Measurements from ENCODE around the gene RASSF1.
A peak's percentile ranks its signal among the peaks of the same experiment; 100 is the strongest.

The RASSF1 gene

GRCh38 chr3:50302095-50303012 lies 38.3 kb downstream of the RASSF1 start:
- TF ChIP-seq CTCF (IDR thresholded peaks at IDR 0.05; ENCODE audit: control insufficient read depth, insufficient read depth, low read depth, low read length, missing control alignments): no peak
- DNase-seq (ENCODE audit: low read depth): no peak
- H3K4me3 ChIP-seq (ENCODE audit: control insufficient read depth, low read depth, low read length): no peak overlapping the region

GRCh38 chr3:50300681-50301254 lies 39.9 kb downstream of the RASSF1 start:
- no peak for DNase-seq (ENCODE audit: low read depth)
- H3K4me3 ChIP-seq (ENCODE audit: control insufficient read depth, low read depth, low read length): no peak overlapping the region
- no peak for TF ChIP-seq CTCF (IDR thresholded peaks at IDR 0.05; ENCODE audit: control insufficient read depth, insufficient read depth, low read depth, low read length, missing control alignments)

GRCh38 chr3:50299929-50300680 lies 40.5 kb downstream of the RASSF1 start:
- H3K4me3 ChIP-seq (ENCODE audit: control insufficient read depth, low read depth, low read length): peak overlapping the region; percentile 44
- DNase-seq (ENCODE audit: low read depth): no peak
- no peak for TF ChIP-seq CTCF (IDR thresholded peaks at IDR 0.05; ENCODE audit: control insufficient read depth, insufficient read depth, low read depth, low read length, missing control alignments)

- H3K4me3 ChIP-seq (ENCODE audit: control insufficient read depth, low read depth, low read length): peak overlapping the region; percentile 44
- TF ChIP-seq CTCF (IDR thresholded peaks at IDR 0.05; ENCODE audit: control insufficient read depth, insufficient read depth, low read depth, low read length, missing control alignments): no peak
- no peak for DNase-seq (ENCODE audit: low read depth)
These were observed 41.1 kb downstream of the RASSF1 start for GRCh38 chr3:50299638-50299928.

GRCh38 chr3:50298836-50299637 lies 41.6 kb downstream of the RASSF1 start, which contains the start of the genes HYAL3 and NAA80:
Gene HYAL3 (minus strand): TSS chr3:50299405. CDS start chr3:50295602, 3,803 bp downstream.
Gene NAA80 (minus strand): TSS chr3:50299405. CDS start chr3:50297463, 1,942 bp downstream.
- H3K4me3 ChIP-seq (ENCODE audit: control insufficient read depth, low read depth, low read length): peak within 1 kb of the TSS; percentile 68
- TF ChIP-seq CTCF (IDR thresholded peaks at IDR 0.05; ENCODE audit: control insufficient read depth, insufficient read depth, low read depth, low read length, missing control alignments): peak; percentile 8
- peak; percentile 98 for DNase-seq (ENCODE audit: low read depth)
